GM21360 (cell line): Measurements from ENCODE around the gene ALKBH7.
A peak's percentile ranks its signal among the peaks of the same experiment; 100 is the strongest.

Experiments
- ATAC-seq: cut with Tn5 transposase; IDR thresholded peaks from one replicate; pipeline ENCODE4 v1.9.1; 2021; ENCODE audit warnings: mild to moderate bottlenecking, moderate library complexity; ENCODE audit not compliant: unreplicated experiment

The ALKBH7 gene

GRCh38 chr19:6362351-6362801 is 10.2 kb upstream of the ALKBH7 start:
- ATAC-seq = no peak

GRCh38 chr19:6364353-6364752 is 8.2 kb upstream of the ALKBH7 start:
- ATAC-seq = no peak

- ATAC-seq = peak; percentile 47
These were observed 660 bp downstream of the ALKBH7 start for GRCh38 chr19:6373096-6373812.

- ATAC-seq = no peak
These were observed 1.2 kb downstream of the ALKBH7 start for GRCh38 chr19:6373813-6374108.

GRCh38 chr19:6374161-6374709 is 1.6 kb downstream of the ALKBH7 start:
- no peak for ATAC-seq

- no peak for ATAC-seq
These were observed 2.3 kb downstream of the ALKBH7 start for GRCh38 chr19:6374711-6375410.

GRCh38 chr19:6375411-6376010 is 2.9 kb downstream of the ALKBH7 start, which contains the start of gene PSPN:
Gene PSPN (minus strand): TSS chr19:6375933. CDS start chr19:6375849, 84 bp downstream.
- ATAC-seq = no peak

- ATAC-seq = no peak
These were observed 4.1 kb downstream of the ALKBH7 start for GRCh38 chr19:6376512-6377190.

- ATAC-seq = no peak
These were observed 5.4 kb downstream of the ALKBH7 start for GRCh38 chr19:6378041-6378440.

- no peak for ATAC-seq
These were observed 5.9 kb downstream of the ALKBH7 start for GRCh38 chr19:6378486-6378885.

- no peak for ATAC-seq
These were observed 7.2 kb downstream of the ALKBH7 start for GRCh38 chr19:6379744-6380143.

GRCh38 chr19:6381030-6381750 is 8.6 kb downstream of the ALKBH7 start:
- ATAC-seq = no peak

- ATAC-seq = no peak
These were observed 10.6 kb downstream of the ALKBH7 start for GRCh38 chr19:6383188-6383587.

- ATAC-seq = no peak
These were observed 11.8 kb downstream of the ALKBH7 start for GRCh38 chr19:6384381-6384780.

- ATAC-seq = no peak
These were observed 14.8 kb downstream of the ALKBH7 start for GRCh38 chr19:6387372-6387771.

- ATAC-seq = no peak
These were observed 19.9 kb downstream of the ALKBH7 start for GRCh38 chr19:6392221-6393073.

GRCh38 chr19:6393074-6393982 is 20.7 kb downstream of the ALKBH7 start, which contains the start of gene GTF2F1:
Gene GTF2F1 (minus strand): TSS chr19:6393164. CDS start chr19:6392995, 169 bp downstream.
- ATAC-seq = peak; percentile 68

GRCh38 chr19:6393983-6394412 is 21.4 kb downstream of the ALKBH7 start:
- ATAC-seq = peak; percentile 23
